H9 (cell line): ENCODE measurements around the gene SKIDA1. TPM values are rescaled to one million over a fixed set of nuclear protein-coding genes. Genes with fewer than 3 reads are reported as not detected.

Experiments used
- DNase-seq: peaks from one replicate; pipeline ENCODE4 v3.0.0-alpha.2; 2017
- H2AFZ ChIP-seq: one replicate; pipeline ENCODE4 v1.6.1; 2013; ENCODE audit warnings: mild to moderate bottlenecking, low read length, control low read depth, moderate library complexity
- H2AK5ac ChIP-seq: 2 replicates; pipeline ENCODE4 v1.6.1; 2013; ENCODE audit warnings: low read length, control low read depth, mixed read lengths; ENCODE audit not compliant: insufficient read length
- H2BK120ac ChIP-seq: one replicate; pipeline ENCODE4 v1.6.1; 2013; ENCODE audit warnings: low read depth, mild to moderate bottlenecking, low read length, control low read depth, inconsistent platforms; ENCODE audit not compliant: poor library complexity, severe bottlenecking
- H2BK12ac ChIP-seq: 2 replicates; pipeline ENCODE4 v1.6.1; 2013; ENCODE audit warnings: low read length, control low read depth, mixed read lengths, low read depth; ENCODE audit not compliant: insufficient read length
- H2BK15ac ChIP-seq: 2 replicates; pipeline ENCODE4 v1.6.1; 2013; ENCODE audit warnings: low read depth, low read length, control low read depth
- H2BK20ac ChIP-seq: one replicate; pipeline ENCODE4 v1.6.1; 2013; ENCODE audit warnings: low read depth, mild to moderate bottlenecking, low read length, control low read depth, inconsistent platforms; ENCODE audit not compliant: poor library complexity, severe bottlenecking
- H2BK5ac ChIP-seq: 2 replicates; pipeline ENCODE4 v1.6.1; 2013; ENCODE audit warnings: low read length, control low read depth, mixed read lengths; ENCODE audit not compliant: insufficient read length
- H3K14ac ChIP-seq: 2 replicates; pipeline ENCODE4 v1.6.1; 2013; ENCODE audit warnings: low read length, control low read depth; ENCODE audit not compliant: insufficient read depth
- H3K18ac ChIP-seq: 2 replicates; pipeline ENCODE4 v1.6.1; 2013; ENCODE audit warnings: low read depth, mild to moderate bottlenecking, mixed read lengths, low read length, control low read depth; ENCODE audit not compliant: insufficient read length
- H3K23ac ChIP-seq: 2 replicates; pipeline ENCODE4 v1.6.1; 2013; ENCODE audit warnings: low read length, control low read depth, mixed read lengths, low read depth; ENCODE audit not compliant: insufficient read length
- H3K23me2 ChIP-seq: 2 replicates; pipeline ENCODE4 v1.6.1; 2013; ENCODE audit warnings: low read depth, mild to moderate bottlenecking, mixed read lengths, low read length, control low read depth; ENCODE audit not compliant: insufficient read length, poor library complexity, severe bottlenecking
- H3K27ac ChIP-seq: 2 replicates; pipeline ENCODE4 v1.5.1; 2013; ENCODE audit warnings: low read length, control low read depth, mixed read lengths, low read depth; ENCODE audit not compliant: insufficient read length
- H3K27me3 ChIP-seq: 2 replicates; pipeline ENCODE4 v1.6.1; 2013; ENCODE audit warnings: low read length, control low read depth, inconsistent platforms; ENCODE audit not compliant: insufficient read depth
- H3K4ac ChIP-seq: 2 replicates; pipeline ENCODE4 v1.6.1; 2013; ENCODE audit warnings: low read depth, mild to moderate bottlenecking, control low read depth, inconsistent platforms, low read length, moderate library complexity
- H3K4me1 ChIP-seq: 2 replicates; pipeline ENCODE4 v1.6.1; 2013; ENCODE audit warnings: low read length, control low read depth, inconsistent platforms; ENCODE audit not compliant: insufficient read depth
- H3K4me2 ChIP-seq: 2 replicates; pipeline ENCODE4 v1.6.1; 2013; ENCODE audit warnings: low read length, control low read depth, mixed read lengths; ENCODE audit not compliant: insufficient read length, insufficient read depth
- H3K56ac ChIP-seq: 2 replicates; pipeline ENCODE4 v1.6.1; 2013; ENCODE audit warnings: low read depth, mild to moderate bottlenecking, mixed read lengths, low read length, control low read depth; ENCODE audit not compliant: insufficient read length
- H3K79me1 ChIP-seq: 2 replicates; pipeline ENCODE4 v1.6.1; 2013; ENCODE audit warnings: low read depth, mild to moderate bottlenecking, moderate library complexity, low read length, control low read depth, inconsistent platforms; ENCODE audit not compliant: insufficient read depth, poor library complexity, severe bottlenecking
- H3K79me2 ChIP-seq: 2 replicates; pipeline ENCODE4 v1.6.1; 2013; ENCODE audit warnings: low read length, control low read depth, inconsistent platforms; ENCODE audit not compliant: insufficient read depth
- H3K9ac ChIP-seq: 2 replicates; pipeline ENCODE4 v1.6.1; 2013; ENCODE audit warnings: low read length, control low read depth, mixed read lengths; ENCODE audit not compliant: insufficient read length; ENCODE audit errors: extremely low read depth
- H3K9me3 ChIP-seq: one replicate; pipeline ENCODE4 v1.6.1; 2013; ENCODE audit warnings: low read depth, low read length, inconsistent platforms; ENCODE audit not compliant: control insufficient read depth
- H3T11ph ChIP-seq: one replicate; pipeline ENCODE4 v1.6.1; 2013; ENCODE audit warnings: mild to moderate bottlenecking, low read length, control low read depth, inconsistent platforms
- H4K20me1 ChIP-seq: one replicate; pipeline ENCODE4 v1.6.1; 2013; ENCODE audit not compliant: control insufficient read depth, insufficient read length, insufficient read depth
- H4K5ac ChIP-seq: 2 replicates; pipeline ENCODE4 v1.6.1; 2013; ENCODE audit warnings: low read depth, mild to moderate bottlenecking, mixed read lengths, low read length, control low read depth; ENCODE audit not compliant: insufficient read length
- H4K8ac ChIP-seq: replicated peaks from 2 replicates; pipeline ENCODE4 v1.6.1; 2013; ENCODE audit warnings: low read length, control low read depth, mixed read lengths, low read depth; ENCODE audit not compliant: insufficient read length
- H4K91ac ChIP-seq: 2 replicates; pipeline ENCODE4 v1.6.1; 2013; ENCODE audit warnings: low read depth, mild to moderate bottlenecking, moderate library complexity, mixed read lengths, low read length, control low read depth; ENCODE audit not compliant: insufficient read length
- H3K27ac Mint-ChIP-seq, 3 experiments: 2 replicates in 2 of 3; 3 replicates in 1 of 3; pipeline ENCODE4 v1.8.0; 2020 to 2021; ENCODE audit warnings: mixed read lengths in 3 of 3, mild to moderate bottlenecking in 1 of 3, moderate library complexity in 1 of 3
- H3K27me3 Mint-ChIP-seq: 2 replicates; pipeline ENCODE4 v1.8.0; 2021; ENCODE audit warnings: low read depth, mild to moderate bottlenecking, moderate library complexity, mixed read lengths
- H3K36me3 Mint-ChIP-seq, 3 experiments: 2 replicates in 2 of 3; 3 replicates in 1 of 3; pipeline ENCODE4 v1.8.0; 2020 to 2021; ENCODE audit warnings: low read depth in 3 of 3, mixed read lengths in 3 of 3; ENCODE audit not compliant: insufficient read depth in 1 of 3
- H3K4me1 Mint-ChIP-seq, 2 experiments: 2 replicates each; pipeline ENCODE4 v1.8.0; 2020; ENCODE audit warnings: mixed read lengths in 2 of 2
- H3K4me3 Mint-ChIP-seq, 2 experiments: 2 replicates in 1 of 2; 3 replicates in 1 of 2; pipeline ENCODE4 v1.8.0; 2020 to 2021; ENCODE audit warnings: mild to moderate bottlenecking in 2 of 2, mixed read lengths in 2 of 2, moderate library complexity in 1 of 2
- H3K9me3 Mint-ChIP-seq, 2 experiments: 2 replicates in 1 of 2; 3 replicates in 1 of 2; pipeline ENCODE4 v1.8.0; 2020; ENCODE audit warnings: mild to moderate bottlenecking in 2 of 2, mixed read lengths in 2 of 2, moderate library complexity in 1 of 2
- WGBS: extraction: QIAGEN DNeasy Blood & Tissue Kit; methylation state at CpG from one replicate; pipeline ENCODE4 v1.1.7; 2013; ENCODE audit warnings: missing lambda C conversion rate, low lambda C conversion rate, mixed read lengths; ENCODE audit not compliant: insufficient read length; ENCODE audit errors: extremely low coverage; 5-methylcytosine and 5-hydroxymethylcytosine counted together
- total RNA-seq: library from RNA; stranded (reverse); gene quantifications from 2 replicates; pipeline ENCODE4 v1.2.1, GENCODE V29; 2021
- TF ChIP-seq, protein P1 (sequence below): fragments of 200-600 bp; sonication (generic); conservative IDR thresholded peaks from 3 replicates; pipeline ENCODE4 v1.8.0; 2021; ENCODE audit warnings: antibody characterized with exemption, mild to moderate bottlenecking

Gene SKIDA1
- total RNA-seq, 1 experiment from 2014 or later, result 5.9 TPM

DNA sequence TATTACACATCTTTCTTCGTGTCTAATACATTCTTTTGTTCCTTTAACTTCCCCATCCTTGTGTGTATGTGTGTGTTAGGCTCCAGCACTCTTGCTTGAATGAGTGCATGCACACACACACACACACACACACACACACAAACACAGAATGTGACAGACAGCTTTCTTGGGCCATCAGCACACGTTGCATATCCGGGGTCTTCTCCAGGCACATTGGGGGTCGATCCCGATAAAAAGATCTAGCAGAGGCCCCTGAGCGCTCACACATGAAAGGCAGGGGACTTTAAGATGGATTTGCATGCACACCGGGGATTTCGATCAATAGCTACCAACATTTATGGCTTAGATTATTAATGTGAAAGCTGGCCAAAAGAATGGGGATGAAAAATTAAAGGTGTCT is 4.5 kb downstream of the SKIDA1 start:
- Histone ChIP-seq H2AFZ (no peak overlapping the region), H2BK20ac (no peak overlapping the region), H4K5ac (no peak overlapping the region), H3K4ac (no peak overlapping the region), H2AK5ac (no peak overlapping the region), H3K79me2 (no peaks in the 10 kb centered on the region), H3K4me2 (no peak overlapping the region), H3K27ac (no peak overlapping the region), H4K20me1 (no peaks in the 10 kb centered on the region), H3K23me2 (peaks cover 52% of the 10 kb centered on the region), H2BK5ac (no peak overlapping the region), H2BK15ac (no peak overlapping the region), H3K4me1 (peaks cover 5% of the 10 kb centered on the region; the same call in 1 of the 2 replicates), H3K27me3 (peaks cover 8% of the 10 kb centered on the region; the same call in 1 of the 2 replicates), H3K23ac (no peak overlapping the region), H3K9me3 (no peaks in the 10 kb centered on the region), H4K8ac (no peak overlapping the region), H3K79me1 (no peaks in the 10 kb centered on the region), H3K9ac (no peak overlapping the region), H2BK12ac (no peak overlapping the region), H3K56ac (no peak overlapping the region), H2BK120ac (no peak overlapping the region), H3K18ac (no peak overlapping the region), H4K91ac (no peak overlapping the region), H3T11ph (no peak overlapping the region), H3K14ac (no peak overlapping the region)
- Mint-ChIP-seq H3K27ac (peak overlapping the region in 1 of 3 experiments; percentile 55; a peak in 1 of 7 replicates), H3K27me3 (peaks cover 31% of the 10 kb centered on the region), H3K9me3 (no peaks in the 10 kb centered on the region; a peak in 2 of 5 replicates), H3K36me3 (no peaks in the 10 kb centered on the region; a peak in 1 of 7 replicates), H3K4me1 (peaks cover 66 to 67% of the 10 kb centered on the region in 2 experiments), H3K4me3 (peak overlapping the region in 1 of 2 experiments; percentile 87; a peak in 3 of 5 replicates)
- TF ChIP-seq, protein P1, sequence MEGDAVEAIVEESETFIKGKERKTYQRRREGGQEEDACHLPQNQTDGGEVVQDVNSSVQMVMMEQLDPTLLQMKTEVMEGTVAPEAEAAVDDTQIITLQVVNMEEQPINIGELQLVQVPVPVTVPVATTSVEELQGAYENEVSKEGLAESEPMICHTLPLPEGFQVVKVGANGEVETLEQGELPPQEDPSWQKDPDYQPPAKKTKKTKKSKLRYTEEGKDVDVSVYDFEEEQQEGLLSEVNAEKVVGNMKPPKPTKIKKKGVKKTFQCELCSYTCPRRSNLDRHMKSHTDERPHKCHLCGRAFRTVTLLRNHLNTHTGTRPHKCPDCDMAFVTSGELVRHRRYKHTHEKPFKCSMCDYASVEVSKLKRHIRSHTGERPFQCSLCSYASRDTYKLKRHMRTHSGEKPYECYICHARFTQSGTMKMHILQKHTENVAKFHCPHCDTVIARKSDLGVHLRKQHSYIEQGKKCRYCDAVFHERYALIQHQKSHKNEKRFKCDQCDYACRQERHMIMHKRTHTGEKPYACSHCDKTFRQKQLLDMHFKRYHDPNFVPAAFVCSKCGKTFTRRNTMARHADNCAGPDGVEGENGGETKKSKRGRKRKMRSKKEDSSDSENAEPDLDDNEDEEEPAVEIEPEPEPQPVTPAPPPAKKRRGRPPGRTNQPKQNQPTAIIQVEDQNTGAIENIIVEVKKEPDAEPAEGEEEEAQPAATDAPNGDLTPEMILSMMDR, result no peak
- no peak for DNase-seq
- 100% methylated on average over 1 of the region's 8 CpGs for WGBS
